ENCODE measurements around the gene SPOPL. TPM values are rescaled to one million over a fixed set of nuclear protein-coding genes. Genes with fewer than 3 reads are reported as not detected.

Gene SPOPL
- polyA plus RNA-seq, 1 donor from 2014 or later = 16.4 TPM

DNA sequence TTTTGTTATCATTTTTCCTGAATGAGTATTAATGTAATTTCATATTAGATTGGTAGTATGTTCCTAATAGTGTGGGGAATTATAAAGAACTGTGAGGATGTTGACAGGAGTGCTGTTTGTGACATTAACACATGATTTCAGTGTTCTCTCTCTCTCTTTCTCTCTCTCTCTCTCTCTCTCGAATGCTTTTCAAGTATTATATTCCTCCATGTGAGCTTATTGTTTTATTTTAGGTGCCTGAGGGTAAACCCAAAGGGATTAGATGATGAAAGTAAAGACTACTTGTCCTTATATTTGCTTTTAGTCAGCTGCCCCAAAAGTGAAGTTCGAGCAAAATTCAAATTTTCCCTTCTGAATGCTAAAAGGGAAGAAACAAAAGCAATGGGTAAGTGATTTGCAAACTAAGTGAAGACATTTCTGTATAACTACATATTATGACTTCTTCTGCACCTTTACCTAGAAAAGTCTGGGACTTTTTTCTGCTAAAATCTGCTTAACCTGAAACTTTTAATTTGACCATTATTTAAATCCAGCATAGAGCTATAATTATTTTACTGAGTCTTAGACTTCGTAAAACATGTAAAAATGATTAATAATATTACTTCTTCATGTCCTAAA is 49.2 kb downstream of the SPOPL start:
- H3K27me3 ChIP-seq (ENCODE audit: insufficient read depth, low read depth, low read length) = no peaks in the 10 kb centered on the region
- no peaks in the 10 kb centered on the region for H3F3A ChIP-seq (ENCODE audit: insufficient read depth, low read length, poor library complexity, severe bottlenecking)
- H3K79me2 ChIP-seq (replicated peaks; ENCODE audit: insufficient read depth, low read length) = peaks cover 11% of the 10 kb centered on the region
- no peak overlapping the region for H3K4me2 ChIP-seq (ENCODE audit: low read length)
- no peak overlapping the region for H3K27ac ChIP-seq (ENCODE audit: low read length)
- no peak overlapping the region for H2AFZ ChIP-seq (ENCODE audit: low read depth, low read length)
- no peaks in the 10 kb centered on the region for H3K9me2 ChIP-seq (ENCODE audit: insufficient read depth, low read length)
- H3K9ac ChIP-seq (ENCODE audit: low read length) = no peak overlapping the region
- no peaks in the 10 kb centered on the region for H4K20me1 ChIP-seq (ENCODE audit: insufficient read depth)
- TF ChIP-seq POLR2AphosphoS5 (IDR thresholded peaks at IDR 0.05) (no peak), CTCF (IDR thresholded peaks at IDR 0.05; ENCODE audit: poor library complexity, severe bottlenecking) (no peak), MXI1 (conservative IDR thresholded peaks at IDR 0.05; ENCODE audit: poor library complexity, severe bottlenecking) (no peak), EP300 (conservative IDR thresholded peaks at IDR 0.05; ENCODE audit: poor library complexity, severe bottlenecking) (no peak), RAD21 (conservative IDR thresholded peaks at IDR 0.05) (no peak), TAF1 (IDR thresholded peaks at IDR 0.05; ENCODE audit: low read depth) (no peak), EZH2 (IDR thresholded peaks at IDR 0.05; ENCODE audit: borderline replicate concordance, insufficient read depth, low read length, poor library complexity, severe bottlenecking) (no peak), SMC3 (conservative IDR thresholded peaks at IDR 0.05; ENCODE audit: poor library complexity) (no peak)
- TF ChIP-seq, protein P1, sequence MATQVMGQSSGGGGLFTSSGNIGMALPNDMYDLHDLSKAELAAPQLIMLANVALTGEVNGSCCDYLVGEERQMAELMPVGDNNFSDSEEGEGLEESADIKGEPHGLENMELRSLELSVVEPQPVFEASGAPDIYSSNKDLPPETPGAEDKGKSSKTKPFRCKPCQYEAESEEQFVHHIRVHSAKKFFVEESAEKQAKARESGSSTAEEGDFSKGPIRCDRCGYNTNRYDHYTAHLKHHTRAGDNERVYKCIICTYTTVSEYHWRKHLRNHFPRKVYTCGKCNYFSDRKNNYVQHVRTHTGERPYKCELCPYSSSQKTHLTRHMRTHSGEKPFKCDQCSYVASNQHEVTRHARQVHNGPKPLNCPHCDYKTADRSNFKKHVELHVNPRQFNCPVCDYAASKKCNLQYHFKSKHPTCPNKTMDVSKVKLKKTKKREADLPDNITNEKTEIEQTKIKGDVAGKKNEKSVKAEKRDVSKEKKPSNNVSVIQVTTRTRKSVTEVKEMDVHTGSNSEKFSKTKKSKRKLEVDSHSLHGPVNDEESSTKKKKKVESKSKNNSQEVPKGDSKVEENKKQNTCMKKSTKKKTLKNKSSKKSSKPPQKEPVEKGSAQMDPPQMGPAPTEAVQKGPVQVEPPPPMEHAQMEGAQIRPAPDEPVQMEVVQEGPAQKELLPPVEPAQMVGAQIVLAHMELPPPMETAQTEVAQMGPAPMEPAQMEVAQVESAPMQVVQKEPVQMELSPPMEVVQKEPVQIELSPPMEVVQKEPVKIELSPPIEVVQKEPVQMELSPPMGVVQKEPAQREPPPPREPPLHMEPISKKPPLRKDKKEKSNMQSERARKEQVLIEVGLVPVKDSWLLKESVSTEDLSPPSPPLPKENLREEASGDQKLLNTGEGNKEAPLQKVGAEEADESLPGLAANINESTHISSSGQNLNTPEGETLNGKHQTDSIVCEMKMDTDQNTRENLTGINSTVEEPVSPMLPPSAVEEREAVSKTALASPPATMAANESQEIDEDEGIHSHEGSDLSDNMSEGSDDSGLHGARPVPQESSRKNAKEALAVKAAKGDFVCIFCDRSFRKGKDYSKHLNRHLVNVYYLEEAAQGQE (IDR thresholded peaks at IDR 0.05; ENCODE audit: borderline replicate concordance) = no peak
- H3K9me3 ChIP-seq (ENCODE audit: low read length) = no peaks in the 10 kb centered on the region
- H3K4me3 ChIP-seq (ENCODE audit: low read length) = no peak overlapping the region
- no peaks in the 10 kb centered on the region for H3K36me3 ChIP-seq (ENCODE audit: insufficient read depth, low read length)

DNA sequence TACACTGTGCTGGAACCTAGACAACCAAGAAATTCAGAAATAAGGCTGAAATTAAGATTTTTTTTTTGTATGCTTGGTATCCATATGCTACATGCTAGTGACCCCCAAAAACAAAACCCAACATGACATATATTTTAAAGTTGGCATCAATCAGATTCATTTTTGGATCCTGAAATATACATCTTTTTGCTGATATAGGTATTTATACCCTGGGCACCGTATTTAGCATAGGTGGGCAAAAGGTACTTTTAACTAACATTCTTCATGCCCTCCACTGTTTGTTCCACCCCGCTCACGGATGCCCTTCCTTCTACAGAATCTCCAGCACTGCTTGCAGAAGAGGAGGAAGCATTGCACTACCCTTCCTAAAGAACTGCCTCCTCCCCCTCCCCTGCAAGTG is 52.6 kb downstream of the SPOPL start:
- H3K27me3 ChIP-seq (ENCODE audit: insufficient read depth, low read depth, low read length) = no peaks in the 10 kb centered on the region
- no peaks in the 10 kb centered on the region for H3K9me2 ChIP-seq (ENCODE audit: insufficient read depth, low read length)
- H2AFZ ChIP-seq (ENCODE audit: low read depth, low read length) = no peak overlapping the region
- H3K4me2 ChIP-seq (ENCODE audit: low read length) = no peak overlapping the region
- no peak overlapping the region for H3K4me3 ChIP-seq (ENCODE audit: low read length)
- no peaks in the 10 kb centered on the region for H4K20me1 ChIP-seq (ENCODE audit: insufficient read depth)
- H3K79me2 ChIP-seq (replicated peaks; ENCODE audit: insufficient read depth, low read length) = no peaks in the 10 kb centered on the region
- no peak overlapping the region for H3K9ac ChIP-seq (ENCODE audit: low read length)
- no peak for TF ChIP-seq CTCF (IDR thresholded peaks at IDR 0.05; ENCODE audit: poor library complexity, severe bottlenecking)
- no peak for TF ChIP-seq EZH2 (IDR thresholded peaks at IDR 0.05; ENCODE audit: borderline replicate concordance, insufficient read depth, low read length, poor library complexity, severe bottlenecking)
- TF ChIP-seq TAF1 (IDR thresholded peaks at IDR 0.05; ENCODE audit: low read depth) = no peak
- no peak for TF ChIP-seq POLR2AphosphoS5 (IDR thresholded peaks at IDR 0.05)
- TF ChIP-seq SMC3 (conservative IDR thresholded peaks at IDR 0.05; ENCODE audit: poor library complexity) = no peak
- TF ChIP-seq EP300 (conservative IDR thresholded peaks at IDR 0.05; ENCODE audit: poor library complexity, severe bottlenecking) = no peak
- TF ChIP-seq, protein P1 (IDR thresholded peaks at IDR 0.05; ENCODE audit: borderline replicate concordance) = no peak
- TF ChIP-seq RAD21 (conservative IDR thresholded peaks at IDR 0.05) = no peak
- no peak for TF ChIP-seq MXI1 (conservative IDR thresholded peaks at IDR 0.05; ENCODE audit: poor library complexity, severe bottlenecking)
- no peak overlapping the region for H3K27ac ChIP-seq (ENCODE audit: low read length)
- no peaks in the 10 kb centered on the region for H3K36me3 ChIP-seq (ENCODE audit: insufficient read depth, low read length)
- H3F3A ChIP-seq (ENCODE audit: insufficient read depth, low read length, poor library complexity, severe bottlenecking) = no peaks in the 10 kb centered on the region
- no peaks in the 10 kb centered on the region for H3K9me3 ChIP-seq (ENCODE audit: low read length)
